Osteoblast (primary cell): Measurements from ENCODE around the gene CABP7. TPM values are rescaled to one million over a fixed set of nuclear protein-coding genes. Genes with fewer than 3 reads are reported as not detected.

Source experiments
- DNase-seq: peaks from one replicate; pipeline ENCODE4 v3.0.0; 2011; ENCODE audit warnings: low spot score, mixed read lengths; ENCODE audit not compliant: insufficient read length; ENCODE audit errors: missing footprints
- H2AFZ ChIP-seq: 2 replicates; pipeline ENCODE4 v1.6.0; 2011; ENCODE audit warnings: mild to moderate bottlenecking, low read length
- H3K27ac ChIP-seq: 2 replicates; pipeline ENCODE4 v1.5.1; 2011; ENCODE audit warnings: mild to moderate bottlenecking, low read depth, low read length, moderate library complexity
- H3K27me3 ChIP-seq: 2 replicates; pipeline ENCODE4 v1.6.0; 2012; ENCODE audit warnings: mild to moderate bottlenecking, control low read depth, inconsistent platforms, low read length, moderate library complexity; ENCODE audit not compliant: insufficient read depth
- H3K36me3 ChIP-seq: 2 replicates; pipeline ENCODE4 v1.5.1; 2011; ENCODE audit warnings: mild to moderate bottlenecking, low read length, control low read depth, moderate library complexity; ENCODE audit not compliant: insufficient read depth
- H3K4me1 ChIP-seq: 2 replicates; pipeline ENCODE4 v1.5.1; 2011; ENCODE audit warnings: mild to moderate bottlenecking, low read length, control low read depth, moderate library complexity; ENCODE audit not compliant: insufficient read depth
- H3K4me2 ChIP-seq: 2 replicates; pipeline ENCODE4 v1.6.0; 2011; ENCODE audit warnings: mild to moderate bottlenecking, low read length; ENCODE audit not compliant: insufficient read depth
- H3K4me3 ChIP-seq: fragments of 200-600 bp; sonication (generic); 3 replicates; pipeline ENCODE4 v1.5.1; 2012; ENCODE audit warnings: mild to moderate bottlenecking, low read length, inconsistent platforms; ENCODE audit not compliant: insufficient read depth
- H3K79me2 ChIP-seq: 2 replicates; pipeline ENCODE4 v1.6.0; 2012; ENCODE audit warnings: mild to moderate bottlenecking, low read length, control low read depth, inconsistent platforms; ENCODE audit not compliant: insufficient read depth
- H3K9me3 ChIP-seq: 2 replicates; pipeline ENCODE4 v1.5.1; 2011; ENCODE audit warnings: low read depth, low read length, control low read depth
- H4K20me1 ChIP-seq: 2 replicates; pipeline ENCODE4 v1.6.0; 2012; ENCODE audit warnings: mild to moderate bottlenecking, low read length, control low read depth; ENCODE audit not compliant: insufficient read depth
- total RNA-seq: library from RNA; depleted of rRNA; stranded (reverse); fragments of >200 nt; gene quantifications from 2 replicates; pipeline ENCODE4 v1.2.3, GENCODE V29; 2012
- TF ChIP-seq, protein P1 (sequence below): IDR thresholded peaks from 2 replicates; pipeline ENCODE4 v1.5.1; 2011; ENCODE audit warnings: mild to moderate bottlenecking, low read depth, low read length, moderate library complexity; ENCODE audit errors: extremely low read depth

Gene CABP7
- total RNA-seq, 1 donor, result not detected

DNA sequence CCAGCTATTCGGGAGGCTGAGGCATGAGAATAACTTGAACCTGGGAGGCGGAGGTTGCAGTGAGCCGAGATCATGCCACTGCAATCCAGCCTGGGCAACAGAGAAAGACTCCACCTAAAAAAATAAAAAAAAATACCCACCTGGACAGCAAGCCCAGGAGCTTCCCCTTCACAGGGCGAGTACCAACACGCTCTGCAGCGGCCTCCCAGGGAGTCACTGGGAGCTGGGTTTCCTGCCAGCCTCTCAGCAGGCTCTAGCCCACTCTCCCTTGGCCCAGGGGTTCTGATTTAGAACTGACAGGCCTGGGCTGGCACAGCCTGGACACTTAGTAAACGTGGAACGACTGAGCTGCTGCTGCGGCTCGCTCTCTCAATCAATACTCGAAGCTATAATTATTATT is 2.0 kb upstream of the CABP7 start:
- H3K9me3 ChIP-seq, result no peaks in the 10 kb centered on the region
- no peaks in the 10 kb centered on the region for H3K79me2 ChIP-seq
- no peaks in the 10 kb centered on the region for H4K20me1 ChIP-seq
- peaks cover 52% of the 10 kb centered on the region for H3K27me3 ChIP-seq
- H3K27ac ChIP-seq, result no peak overlapping the region
- DNase-seq, result no peak
- no peak overlapping the region for H3K4me2 ChIP-seq
- no peaks in the 10 kb centered on the region for H3K4me1 ChIP-seq
- no peak overlapping the region for H3K4me3 ChIP-seq
- H3K36me3 ChIP-seq, result no peaks in the 10 kb centered on the region
- TF ChIP-seq, protein P1, sequence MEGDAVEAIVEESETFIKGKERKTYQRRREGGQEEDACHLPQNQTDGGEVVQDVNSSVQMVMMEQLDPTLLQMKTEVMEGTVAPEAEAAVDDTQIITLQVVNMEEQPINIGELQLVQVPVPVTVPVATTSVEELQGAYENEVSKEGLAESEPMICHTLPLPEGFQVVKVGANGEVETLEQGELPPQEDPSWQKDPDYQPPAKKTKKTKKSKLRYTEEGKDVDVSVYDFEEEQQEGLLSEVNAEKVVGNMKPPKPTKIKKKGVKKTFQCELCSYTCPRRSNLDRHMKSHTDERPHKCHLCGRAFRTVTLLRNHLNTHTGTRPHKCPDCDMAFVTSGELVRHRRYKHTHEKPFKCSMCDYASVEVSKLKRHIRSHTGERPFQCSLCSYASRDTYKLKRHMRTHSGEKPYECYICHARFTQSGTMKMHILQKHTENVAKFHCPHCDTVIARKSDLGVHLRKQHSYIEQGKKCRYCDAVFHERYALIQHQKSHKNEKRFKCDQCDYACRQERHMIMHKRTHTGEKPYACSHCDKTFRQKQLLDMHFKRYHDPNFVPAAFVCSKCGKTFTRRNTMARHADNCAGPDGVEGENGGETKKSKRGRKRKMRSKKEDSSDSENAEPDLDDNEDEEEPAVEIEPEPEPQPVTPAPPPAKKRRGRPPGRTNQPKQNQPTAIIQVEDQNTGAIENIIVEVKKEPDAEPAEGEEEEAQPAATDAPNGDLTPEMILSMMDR, result no peak
- no peak overlapping the region for H2AFZ ChIP-seq

DNA sequence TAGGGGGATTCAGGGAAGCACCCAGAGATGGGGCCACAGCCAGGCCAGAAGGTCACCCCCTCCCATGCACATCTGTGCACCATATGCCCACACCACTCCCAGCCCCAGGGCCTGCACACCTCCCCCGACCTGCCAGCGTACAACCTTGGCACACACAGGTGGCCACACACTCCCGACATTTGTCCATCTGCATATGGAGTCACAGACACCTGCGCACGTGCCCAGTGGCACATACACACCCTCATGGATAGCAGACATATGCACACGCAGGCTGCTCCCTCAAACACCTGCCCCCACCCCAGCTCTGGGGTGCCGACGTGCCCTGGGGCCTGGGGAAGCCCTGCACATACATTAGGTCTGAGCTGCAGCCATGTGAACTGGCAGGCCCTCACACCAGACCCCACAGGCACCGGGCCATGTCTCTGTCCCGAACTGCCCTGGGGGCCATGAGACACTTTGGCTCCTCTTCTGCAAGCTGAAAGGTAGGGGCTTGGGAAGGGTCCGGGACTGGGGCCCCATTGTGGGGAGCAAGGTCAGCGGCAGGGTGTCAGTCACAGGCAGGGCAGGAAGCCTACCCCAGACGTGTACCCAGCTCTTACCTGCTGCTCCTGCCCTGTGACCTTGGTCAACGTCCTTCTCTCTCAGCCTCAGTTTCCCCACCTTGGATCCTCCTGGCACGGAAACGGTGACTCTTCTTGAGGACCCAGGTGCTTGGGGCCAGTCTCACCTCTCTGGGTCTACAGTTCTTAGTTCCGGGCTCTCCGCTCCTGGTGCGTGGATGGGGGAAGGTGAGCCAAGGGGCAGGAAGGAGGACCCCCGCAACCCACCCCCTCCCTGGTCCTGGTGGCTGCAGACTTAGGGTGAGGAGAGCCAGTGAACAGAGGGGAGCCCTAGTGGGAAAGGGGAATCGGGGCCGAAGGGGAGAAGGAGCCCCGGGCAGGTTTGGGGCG is 579 bp upstream of the CABP7 start:
- no peak overlapping the region for H3K4me2 ChIP-seq
- DNase-seq, result no peak

DNA sequence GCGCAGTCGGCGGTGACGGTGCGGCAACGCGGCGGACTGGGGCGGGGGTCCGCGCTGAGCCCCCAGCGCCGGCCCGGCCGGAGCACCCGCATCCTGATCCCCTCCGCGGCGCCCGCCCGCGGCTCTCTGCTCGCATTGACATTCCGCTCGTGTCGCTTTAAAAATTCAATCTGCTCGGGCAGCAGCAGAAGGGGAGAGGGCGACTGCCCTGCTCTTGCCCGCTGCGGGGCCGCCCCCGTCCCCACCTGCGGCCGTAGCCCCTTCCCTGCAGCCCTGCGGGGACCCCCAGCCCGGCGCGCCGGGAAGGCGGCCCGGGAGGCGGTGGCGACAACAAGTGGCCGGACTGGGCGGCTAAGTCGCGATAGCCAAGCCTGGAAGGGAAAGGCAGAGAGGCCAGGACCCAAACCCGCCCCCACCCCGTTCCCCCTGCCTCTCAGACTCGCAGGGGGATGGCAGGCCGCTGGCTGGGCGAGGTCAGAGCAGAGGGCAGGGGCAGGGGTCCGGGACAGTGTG is 1.1 kb downstream of the CABP7 start:
- Histone ChIP-seq H3K4me1 (no peaks in the 10 kb centered on the region), H3K27ac (no peak overlapping the region), H4K20me1 (no peaks in the 10 kb centered on the region), H3K79me2 (no peaks in the 10 kb centered on the region), H3K4me2 (no peak overlapping the region), H3K27me3 (peaks cover 43% of the 10 kb centered on the region), H3K36me3 (no peaks in the 10 kb centered on the region), H2AFZ (no peak overlapping the region), H3K9me3 (no peaks in the 10 kb centered on the region), H3K4me3 (no peak overlapping the region)
- DNase-seq, result no peak
- TF ChIP-seq, protein P1, result no peak

More for the DNA sequence above, 579 bp upstream of the CABP7 start:
- Histone ChIP-seq H3K9me3 (no peaks in the 10 kb centered on the region), H2AFZ (no peak overlapping the region), H3K4me3 (no peak overlapping the region), H3K79me2 (no peaks in the 10 kb centered on the region), H3K27ac (no peak overlapping the region), H3K4me1 (no peaks in the 10 kb centered on the region), H4K20me1 (no peaks in the 10 kb centered on the region), H3K27me3 (peaks cover 42% of the 10 kb centered on the region), H3K36me3 (no peaks in the 10 kb centered on the region)
- TF ChIP-seq, protein P1, result no peak

DNA sequence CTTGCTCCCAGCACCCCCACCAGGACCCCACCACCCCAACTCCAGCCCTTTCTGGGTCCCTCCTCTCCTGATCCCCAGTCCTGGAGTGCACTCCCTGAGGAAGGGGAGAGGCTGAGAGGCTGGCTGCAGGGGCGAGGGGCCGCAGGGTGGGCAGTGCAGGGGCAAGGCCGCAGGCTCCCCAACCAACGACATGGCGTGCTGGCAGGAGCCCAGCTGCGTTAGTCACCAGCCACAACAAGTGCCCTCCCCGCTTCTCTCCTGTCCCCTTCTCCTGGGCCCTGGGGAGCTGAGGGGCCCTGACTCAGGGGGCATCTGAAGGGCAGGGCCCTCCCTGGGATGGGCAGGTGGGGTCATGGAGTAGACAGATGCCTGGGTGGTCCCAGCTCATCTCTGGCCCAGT is 2.3 kb downstream of the CABP7 start:
- Histone ChIP-seq H2AFZ (no peak overlapping the region), H3K4me3 (no peak overlapping the region), H3K79me2 (no peaks in the 10 kb centered on the region), H3K27me3 (peaks cover 37% of the 10 kb centered on the region), H4K20me1 (no peaks in the 10 kb centered on the region), H3K4me1 (no peaks in the 10 kb centered on the region), H3K36me3 (no peaks in the 10 kb centered on the region), H3K4me2 (no peak overlapping the region), H3K9me3 (no peaks in the 10 kb centered on the region), H3K27ac (no peak overlapping the region)
- peak; percentile 84 for DNase-seq
- TF ChIP-seq, protein P1, result no peak
